ENCODE data around the gene COMT. TPM values are rescaled to one million over a fixed set of nuclear protein-coding genes. Genes with fewer than 3 reads are reported as not detected.

COMT gene
- total RNA-seq, 2 experiments from 2014 or later = 92.6 to 95.3 TPM

DNA sequence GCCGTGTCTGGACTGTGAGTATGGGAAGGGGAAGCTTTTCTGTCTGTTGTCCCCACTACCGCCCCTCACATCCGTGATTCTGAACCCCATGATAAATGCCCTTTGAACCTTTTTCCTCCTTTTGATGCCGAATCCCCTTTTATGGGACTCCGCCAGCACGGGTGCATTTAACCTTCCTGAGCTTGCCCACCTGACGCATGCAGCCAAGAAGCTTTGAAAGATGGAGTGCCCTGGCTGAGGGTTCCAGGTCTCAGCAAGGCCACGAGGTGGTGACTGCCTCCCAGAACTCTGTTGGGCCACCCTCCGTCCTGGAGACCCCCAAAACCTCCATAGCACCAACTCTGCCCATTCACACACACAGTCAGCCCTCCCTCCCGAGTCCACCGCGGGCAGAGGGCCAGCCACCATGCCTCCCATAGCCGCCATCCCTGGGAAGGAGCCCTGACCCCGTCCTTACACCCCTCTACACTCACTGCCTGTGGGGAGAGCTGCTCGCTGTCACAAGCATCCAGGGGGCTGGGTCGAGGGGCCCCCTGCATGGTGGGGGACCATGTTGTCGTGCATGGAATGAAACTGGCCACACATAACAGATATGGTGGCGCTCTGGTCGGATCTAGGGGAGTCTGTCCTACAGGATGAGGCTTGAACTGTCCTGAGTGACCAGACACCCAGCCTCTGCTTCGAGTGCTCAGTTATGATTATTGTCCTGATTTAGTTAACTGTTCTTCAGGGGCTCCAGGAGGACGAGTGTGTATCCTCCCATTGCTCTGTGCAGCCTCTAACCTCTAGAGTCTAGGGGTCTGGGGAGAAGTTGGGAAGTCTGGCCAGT lies 822 bp upstream of the COMT start:
- H3K4me3 Mint-ChIP-seq = peak overlapping the region; percentile 96
- ATAC-seq (no peak), DNase-seq (no peak)
- H3K27ac Mint-ChIP-seq = peak overlapping the region; percentile 96
- peaks cover 6% of the 10 kb centered on the region for H3K9me3 Mint-ChIP-seq (ENCODE audit: low read depth)
- CTCF ChIA-PET = interaction anchor here (2.3 to 3.6 kb wide), 2 partner anchors 30 to 210 kb away, joined by 11 read pairs; no protein-coding TSS in a partner anchor
- peaks cover 20% of the 10 kb centered on the region for H3K4me1 Mint-ChIP-seq
- H3K36me3 Mint-ChIP-seq = peaks cover 13% of the 10 kb centered on the region
- H3K27me3 Mint-ChIP-seq = no peaks in the 10 kb centered on the region

DNA sequence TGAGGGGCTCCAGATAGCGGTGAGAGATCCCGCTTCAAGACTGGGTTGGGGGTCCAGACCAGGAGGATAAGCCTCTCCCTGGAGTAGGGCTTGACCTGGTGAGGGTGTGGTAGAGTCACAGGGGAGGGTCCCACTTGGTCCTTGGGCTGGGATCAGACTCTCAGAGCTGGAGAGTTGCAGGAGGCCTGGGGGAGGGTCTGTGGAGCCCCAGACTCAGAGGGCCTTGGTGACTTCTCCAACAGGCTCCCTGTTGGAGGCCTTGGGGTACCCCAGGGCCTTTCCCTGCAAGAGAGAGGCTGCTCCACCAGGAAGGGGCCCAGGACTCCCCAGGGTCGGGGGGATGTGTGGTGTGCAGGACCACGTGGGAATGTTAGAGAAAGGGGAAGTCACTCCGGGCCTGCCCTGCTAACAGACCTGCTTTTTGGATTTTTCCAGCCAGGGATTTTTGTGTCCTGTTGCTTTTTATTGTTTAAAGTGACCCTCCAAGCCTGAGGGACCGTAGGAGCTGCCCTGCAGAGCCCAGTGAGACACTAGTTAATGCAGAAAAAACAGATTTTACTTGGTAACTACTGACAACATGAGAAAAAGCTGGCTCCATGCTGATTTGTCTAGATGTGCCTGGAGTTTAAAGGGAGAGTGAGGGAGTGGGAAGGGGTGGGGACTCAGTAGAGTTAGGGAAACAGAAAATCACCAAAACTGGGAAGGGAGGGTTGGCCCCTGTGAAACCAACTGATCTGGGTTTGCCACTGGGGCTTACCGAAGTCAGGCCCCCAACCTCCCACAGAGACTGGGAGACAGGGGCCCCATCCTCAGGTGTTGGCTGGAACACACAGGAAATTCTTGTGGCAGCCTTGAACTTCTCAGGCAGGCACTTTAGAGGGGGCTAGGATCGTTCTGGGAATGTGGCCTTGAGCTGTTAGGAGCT lies 847 bp downstream of the COMT start:
- H3K9me3 Mint-ChIP-seq (ENCODE audit: low read depth) = no peaks in the 10 kb centered on the region
- ATAC-seq = peak; percentile 28
- H3K27ac Mint-ChIP-seq = peak overlapping the region; percentile 96
- peaks cover 28% of the 10 kb centered on the region for H3K4me1 Mint-ChIP-seq
- CTCF ChIA-PET = interaction anchor here (0.7 to 3.6 kb wide), 5 partner anchors 14 to 212 kb away, joined by 3 to 11 read pairs (median 9); no protein-coding TSS in a partner anchor
- H3K36me3 Mint-ChIP-seq = peaks cover 4% of the 10 kb centered on the region
- no peaks in the 10 kb centered on the region for H3K27me3 Mint-ChIP-seq
- DNase-seq = no peak
- H3K4me3 Mint-ChIP-seq = peak overlapping the region; percentile 96

DNA sequence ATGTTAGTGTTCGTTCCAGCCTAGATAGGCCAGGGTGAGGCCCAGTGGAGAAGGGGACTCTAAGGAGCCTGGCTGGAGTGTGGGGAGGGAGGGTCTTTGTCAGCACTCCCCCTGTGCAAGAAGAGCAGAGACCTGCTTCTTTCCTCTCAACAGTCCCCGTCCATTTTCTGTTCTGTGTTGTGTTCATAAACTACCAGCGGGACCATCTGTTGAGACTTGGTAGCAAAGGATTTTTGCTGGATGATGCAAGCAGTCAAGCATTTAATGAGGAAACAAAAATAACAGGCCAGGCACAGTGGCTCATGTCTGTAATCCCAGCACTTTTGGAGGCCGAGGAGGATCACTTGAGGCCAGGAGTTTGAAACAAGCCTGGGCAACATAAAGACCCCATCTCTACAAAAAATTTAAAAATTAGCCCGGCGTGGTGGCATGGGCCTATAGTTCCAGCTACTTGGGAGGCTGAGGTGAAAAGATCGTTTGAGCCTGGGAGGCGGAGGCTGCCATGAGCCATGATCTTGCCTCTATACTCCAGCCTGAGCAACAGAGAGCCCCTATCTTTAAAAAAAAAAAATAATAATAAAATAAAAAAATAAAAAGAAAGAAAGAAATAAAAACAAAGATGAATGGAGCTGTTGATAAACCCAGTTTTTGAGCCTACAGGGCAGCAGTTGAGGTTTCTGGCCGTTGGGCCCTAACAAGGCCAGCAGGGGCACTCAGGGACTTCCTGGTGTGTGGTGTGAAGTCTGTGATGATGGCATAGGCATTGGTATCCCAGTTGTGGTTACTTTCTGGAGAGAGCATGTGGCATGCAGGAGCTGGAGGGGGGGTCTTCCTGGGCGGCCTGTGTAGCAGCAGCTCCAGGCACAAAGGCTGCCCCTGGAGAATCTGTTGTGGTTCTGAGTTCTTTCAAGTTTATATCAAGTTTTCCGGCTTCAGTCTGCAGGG lies 1.8 kb downstream of the COMT start:
- H3K36me3 Mint-ChIP-seq = peaks cover 4% of the 10 kb centered on the region
- no peaks in the 10 kb centered on the region for H3K27me3 Mint-ChIP-seq
- no peaks in the 10 kb centered on the region for H3K9me3 Mint-ChIP-seq (ENCODE audit: low read depth)
- CTCF ChIA-PET = interaction anchor here (0.7 to 2.3 kb wide), 5 partner anchors 13 to 213 kb away, joined by 3 to 11 read pairs (median 3); no protein-coding TSS in a partner anchor
- no peak for ATAC-seq
- H3K4me1 Mint-ChIP-seq = peaks cover 31% of the 10 kb centered on the region
- H3K27ac Mint-ChIP-seq = peak overlapping the region; percentile 96
- peak overlapping the region; percentile 96 for H3K4me3 Mint-ChIP-seq
- no peak for DNase-seq

DNA sequence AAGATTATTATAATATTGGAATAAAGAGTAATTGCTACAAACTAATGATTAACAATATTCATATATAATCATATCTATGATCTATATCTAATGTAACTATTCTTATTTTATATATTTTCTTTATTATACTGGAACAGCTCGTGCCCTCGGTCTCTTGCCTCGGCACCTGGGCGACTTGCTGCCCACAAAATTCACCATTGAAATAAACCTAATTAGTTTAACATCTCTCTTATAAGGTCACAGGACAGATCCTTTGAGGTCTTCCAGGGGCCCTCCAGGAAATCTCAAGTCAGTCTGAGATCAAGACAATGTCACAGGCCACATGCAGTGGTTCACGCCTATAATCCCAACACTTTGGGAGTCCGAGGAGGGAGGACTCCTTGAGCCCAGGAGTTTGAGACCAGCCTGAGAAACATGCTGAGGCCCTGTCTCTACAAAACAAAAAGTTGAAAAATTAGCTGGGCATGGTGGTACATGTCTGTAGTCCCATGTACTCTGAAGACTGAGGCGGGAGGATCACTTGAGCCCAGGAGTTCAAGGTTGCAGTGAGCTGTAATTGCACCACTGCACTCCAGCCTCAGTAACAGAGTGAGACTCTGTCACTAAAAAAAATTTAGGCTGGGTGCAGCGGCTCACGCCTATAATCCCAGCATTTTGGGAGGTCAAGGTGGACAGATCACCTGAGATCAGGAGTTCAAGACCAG lies 6.6 kb downstream of the COMT start:
- CTCF ChIA-PET = interaction anchor here (0.6 to 3.7 kb wide), 8 partner anchors 8 to 218 kb away, joined by 3 to 24 read pairs (median 3); no protein-coding TSS in a partner anchor
- Mint-ChIP-seq H3K27ac (no peak overlapping the region), H3K4me1 (peaks cover 19% of the 10 kb centered on the region), H3K9me3 (ENCODE audit: low read depth) (no peaks in the 10 kb centered on the region), H3K36me3 (peaks cover 11% of the 10 kb centered on the region), H3K4me3 (no peak overlapping the region), H3K27me3 (no peaks in the 10 kb centered on the region)
- ATAC-seq (no peak), DNase-seq (no peak)

DNA sequence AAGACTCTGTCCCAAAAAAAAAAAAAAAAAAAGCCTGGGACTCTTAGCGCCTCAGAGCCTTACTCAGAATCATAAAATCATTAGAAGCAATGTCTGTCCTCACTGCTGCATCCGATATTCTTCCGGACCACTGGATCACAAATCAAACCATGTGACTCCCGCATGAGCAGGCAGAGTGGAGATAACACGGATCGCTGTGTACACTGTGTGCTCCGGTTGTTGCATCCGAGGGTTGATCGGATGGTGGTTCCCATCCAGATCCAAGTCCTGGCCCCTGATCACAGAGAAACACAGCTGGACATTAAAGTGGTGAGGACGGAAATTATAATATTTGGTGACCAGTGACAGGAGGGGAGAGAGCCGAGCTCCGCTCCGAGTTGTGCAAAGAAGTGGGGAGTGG lies 9.8 kb downstream of the COMT start:
- Mint-ChIP-seq H3K4me1 (peaks cover 35% of the 10 kb centered on the region), H3K27me3 (no peaks in the 10 kb centered on the region), H3K9me3 (ENCODE audit: low read depth) (no peaks in the 10 kb centered on the region), H3K4me3 (no peak overlapping the region), H3K36me3 (peaks cover 7% of the 10 kb centered on the region), H3K27ac (no peak overlapping the region)
- DNase-seq (no peak), ATAC-seq (no peak)
- CTCF ChIA-PET = interaction anchor here (0.8 to 3.8 kb wide), 2 partner anchors 41 to 221 kb away, joined by 3 to 23 read pairs; no protein-coding TSS in a partner anchor

DNA sequence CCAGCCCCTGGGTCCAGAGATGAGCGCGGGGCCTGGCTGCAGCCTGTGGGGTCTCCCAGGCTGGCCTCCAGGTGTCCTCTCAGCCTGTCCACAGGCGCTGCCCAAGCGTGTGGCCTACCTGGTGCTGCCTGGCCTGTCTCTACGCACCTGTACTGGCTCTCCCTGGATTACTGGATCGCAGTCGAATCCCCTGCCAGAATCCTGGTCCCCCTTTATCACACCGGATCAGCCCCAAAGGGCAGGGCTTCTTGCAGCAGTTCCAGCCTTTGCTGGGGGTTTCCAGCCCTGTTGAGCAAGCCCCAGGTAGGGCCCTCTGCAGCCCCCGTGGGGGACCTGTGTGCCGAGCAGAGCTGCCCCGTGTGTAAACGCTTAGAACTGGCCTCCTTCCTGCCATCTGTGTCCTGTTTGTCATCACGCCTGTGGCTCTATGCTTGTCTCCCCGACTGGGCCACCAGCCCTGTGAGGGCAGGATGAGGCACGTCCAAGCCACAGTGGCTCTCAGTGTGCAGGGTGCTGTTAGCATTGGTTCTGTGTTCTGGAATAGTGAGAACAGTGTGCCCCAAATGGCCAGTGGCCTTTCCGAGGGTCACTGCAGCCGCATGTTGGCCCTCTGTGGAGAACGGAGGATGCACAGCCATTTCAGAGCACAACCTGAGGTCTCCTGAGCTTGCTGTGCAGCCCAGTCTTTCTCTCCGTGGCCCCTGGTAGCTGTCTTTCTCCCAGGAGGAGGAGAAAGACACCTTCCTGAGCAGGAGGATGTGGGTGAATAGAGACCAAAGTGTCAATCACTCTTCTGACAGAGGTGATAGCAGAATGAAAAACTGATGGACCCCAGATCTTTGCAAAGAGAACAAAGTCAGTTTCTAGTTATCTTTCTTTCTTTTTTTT lies 13.9 kb downstream of the COMT start:
- peak; percentile 80 for ATAC-seq
- Mint-ChIP-seq H3K36me3 (peaks cover 7% of the 10 kb centered on the region), H3K4me3 (peak overlapping the region; percentile 51), H3K4me1 (peaks cover 40% of the 10 kb centered on the region), H3K27me3 (no peaks in the 10 kb centered on the region), H3K9me3 (ENCODE audit: low read depth) (no peaks in the 10 kb centered on the region), H3K27ac (peak overlapping the region; percentile 96)
- CTCF ChIA-PET = interaction anchor here (0.7 to 3.8 kb wide), 12 partner anchors 8 to 776 kb away, joined by 3 to 23 read pairs (median 4); no protein-coding TSS in a partner anchor
- DNase-seq = peak; percentile 77

DNA sequence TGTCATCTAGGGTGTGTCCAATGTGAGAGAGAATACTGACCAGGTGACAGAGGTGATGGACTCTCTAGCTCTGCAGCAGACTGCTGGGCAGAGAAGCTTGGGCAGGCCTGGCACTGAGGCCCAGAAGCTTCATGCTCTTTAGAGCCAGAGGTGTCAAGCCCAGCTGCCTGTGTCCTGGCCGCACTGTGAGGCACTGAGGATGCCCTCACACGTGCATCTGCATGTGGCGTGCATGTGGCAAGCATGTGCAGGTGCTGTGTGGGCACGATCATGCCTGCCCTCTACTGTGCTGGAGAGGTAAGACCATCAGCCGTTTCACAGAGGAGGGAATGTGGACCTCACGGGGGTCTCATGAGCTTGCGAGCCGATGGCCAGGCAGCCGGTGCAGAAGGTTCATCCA lies 15.9 kb downstream of the COMT start:
- Mint-ChIP-seq H3K36me3 (peaks cover 1% of the 10 kb centered on the region), H3K27me3 (no peaks in the 10 kb centered on the region), H3K9me3 (ENCODE audit: low read depth) (no peaks in the 10 kb centered on the region), H3K4me1 (peaks cover 50% of the 10 kb centered on the region), H3K27ac (peak overlapping the region; percentile 5), H3K4me3 (no peak overlapping the region)
- DNase-seq (no peak), ATAC-seq (no peak)
- CTCF ChIA-PET = interaction anchor here (0.7 to 1.9 kb wide), 2 partner anchors 14 to 122 kb away, joined by 3 to 9 read pairs; no protein-coding TSS in a partner anchor

DNA sequence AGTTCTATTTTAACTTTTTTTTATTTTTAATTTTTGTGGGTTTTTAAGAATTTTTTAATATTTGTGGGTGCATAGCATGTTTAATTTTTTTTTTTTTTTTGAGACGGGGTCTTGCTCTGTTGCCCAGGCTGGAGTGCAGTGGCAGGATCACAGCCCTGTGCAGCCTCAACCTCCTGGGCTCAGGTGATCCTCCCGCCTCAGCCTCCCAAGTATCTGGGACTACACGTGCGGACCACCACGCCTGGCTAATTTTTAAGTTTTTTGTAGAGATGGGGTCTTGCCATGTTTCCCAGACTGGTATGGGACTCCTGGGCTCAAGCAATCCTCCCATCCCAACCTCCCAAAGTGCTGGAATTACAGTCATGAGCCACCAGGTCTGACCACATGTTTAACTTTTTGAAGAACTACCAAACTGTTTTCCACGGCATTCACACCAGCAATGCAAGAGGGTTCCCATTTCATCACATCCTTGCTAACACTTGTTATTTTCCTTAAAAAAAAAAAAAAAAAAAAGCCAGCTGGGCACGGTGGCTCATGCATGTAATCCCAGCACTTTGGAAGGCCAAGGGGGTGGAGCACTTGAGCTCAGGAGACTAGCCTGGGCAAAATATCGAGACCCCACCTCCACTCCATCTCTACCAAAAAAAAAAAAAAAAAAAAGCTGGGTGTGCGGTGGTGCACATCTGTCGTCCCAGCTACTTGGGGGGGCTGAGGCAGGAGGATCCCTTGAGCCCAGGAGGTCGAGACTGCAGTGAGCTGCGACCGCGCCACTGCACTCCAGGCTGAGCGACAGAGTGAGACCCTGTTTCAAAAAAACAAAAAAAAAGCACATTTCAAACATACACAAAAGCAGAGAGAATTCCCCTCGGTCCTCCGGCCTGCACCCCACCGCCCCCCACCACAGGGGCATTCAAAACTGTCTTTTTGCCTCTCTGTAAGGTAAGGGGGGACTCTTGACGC lies 16.8 kb downstream of the COMT start:
- Mint-ChIP-seq H3K27me3 (no peaks in the 10 kb centered on the region), H3K27ac (no peak overlapping the region), H3K4me1 (peaks cover 50% of the 10 kb centered on the region), H3K36me3 (peaks cover 1% of the 10 kb centered on the region), H3K9me3 (ENCODE audit: low read depth) (no peaks in the 10 kb centered on the region), H3K4me3 (no peak overlapping the region)
- DNase-seq (no peak), ATAC-seq (no peak)
- CTCF ChIA-PET = interaction anchor here (0.6 to 1.1 kb wide), 4 partner anchors 8 to 17 kb away, joined by 3 read pairs; no protein-coding TSS in a partner anchor

DNA sequence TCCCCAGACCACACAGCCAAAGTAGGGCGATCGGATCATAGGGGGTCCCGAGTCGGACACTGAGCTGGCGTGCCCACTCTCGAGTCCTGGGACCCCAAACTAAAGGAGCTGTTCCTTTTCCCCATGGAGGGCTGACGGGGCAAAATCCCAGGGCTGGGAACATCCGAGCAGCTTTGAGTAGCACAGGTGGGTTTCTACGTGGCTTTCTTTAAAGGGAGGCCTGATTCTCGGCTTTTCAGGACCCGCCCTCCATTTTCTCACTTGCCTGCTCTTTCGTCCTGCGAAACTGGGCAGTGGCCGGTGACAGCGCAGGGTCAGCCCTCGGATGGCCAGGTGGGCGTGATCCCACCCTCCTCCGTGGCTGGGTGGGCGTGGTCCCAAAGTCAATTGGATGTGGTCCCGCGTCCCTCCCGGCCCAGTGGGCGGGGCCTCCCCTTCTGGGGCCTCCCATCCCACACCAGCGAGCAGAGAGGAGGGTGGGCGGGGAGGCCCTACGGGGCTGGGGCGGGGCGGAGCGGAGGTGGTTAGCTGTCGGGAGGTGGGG lies 17.5 kb downstream of the COMT start:
- DNase-seq = no peak
- peaks cover 44% of the 10 kb centered on the region for H3K4me1 Mint-ChIP-seq
- H3K27me3 Mint-ChIP-seq = no peaks in the 10 kb centered on the region
- no peak for ATAC-seq
- H3K4me3 Mint-ChIP-seq = no peak overlapping the region
- peaks cover 1% of the 10 kb centered on the region for H3K36me3 Mint-ChIP-seq
- no peak overlapping the region for H3K27ac Mint-ChIP-seq
- CTCF ChIA-PET = interaction anchor here (0.8 to 1.1 kb wide), 3 partner anchors 9 to 16 kb away, joined by 3 read pairs; no protein-coding TSS in a partner anchor
- no peaks in the 10 kb centered on the region for H3K9me3 Mint-ChIP-seq (ENCODE audit: low read depth)

All from activated CD8-positive, alpha-beta memory T cell treated with anti-CD3 and anti-CD28 coated beads, Interleukin-2, amount 10 ng/mL, durations not matched to agents 7 days and 5 days (primary cell).